GM18873 (cell line): ENCODE data around the gene SRC.

ENCODE experiments used
- ATAC-seq: cut with Tn5 transposase; IDR thresholded peaks from one replicate; pipeline ENCODE4 v1.9.1; 2021; ENCODE audit warnings: mild to moderate bottlenecking, moderate library complexity, moderate number of reproducible peaks; ENCODE audit not compliant: unreplicated experiment, low FRiP score

Gene SRC

DNA sequence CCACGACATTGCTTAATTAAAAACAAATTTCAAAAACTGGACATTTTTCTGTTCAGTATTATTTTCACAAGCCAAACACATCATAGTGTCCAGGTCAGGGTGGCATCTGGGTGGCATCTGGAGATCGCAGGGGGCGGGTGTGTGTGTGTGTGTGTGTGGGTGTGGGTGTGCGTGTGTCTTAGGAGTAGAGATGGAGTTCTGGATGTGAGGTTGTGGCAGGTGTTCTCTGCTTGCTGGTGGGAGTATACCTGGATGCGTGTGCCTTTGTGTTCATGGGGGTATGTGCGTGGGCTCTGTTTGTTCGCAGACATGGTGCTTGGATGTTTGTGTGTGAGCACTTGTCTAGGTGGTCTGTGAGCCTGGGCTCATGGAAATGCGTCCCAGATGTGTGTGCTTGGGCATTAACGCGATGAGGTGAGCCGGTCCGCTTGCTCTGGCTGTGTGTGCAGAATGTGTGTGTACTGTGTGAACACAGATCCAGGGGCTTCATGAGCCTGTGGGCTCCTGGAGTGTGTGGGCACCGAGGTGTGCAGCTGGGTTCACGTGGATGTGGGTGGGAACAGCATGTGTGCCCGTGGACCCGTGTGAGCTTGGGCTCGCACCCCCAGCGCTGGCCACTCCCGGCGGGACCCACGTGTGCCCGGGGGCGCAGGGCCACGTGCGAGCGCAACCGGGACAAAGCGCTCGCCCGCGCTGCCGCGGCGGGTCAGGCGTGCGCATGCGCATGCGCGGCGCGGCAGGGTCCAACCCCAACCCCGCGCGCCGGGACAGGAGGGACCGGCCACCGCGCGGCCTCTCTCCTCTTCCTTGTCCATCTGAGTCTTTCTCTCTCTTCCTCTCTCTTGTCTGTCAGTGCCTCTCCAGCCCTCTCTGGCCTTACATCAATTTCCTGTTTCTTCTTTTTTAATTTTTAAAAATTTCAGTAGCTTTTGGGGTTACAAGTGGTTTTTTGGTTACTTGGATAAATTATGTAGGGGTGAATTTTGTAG, 60.4 kb downstream of the SRC start:
- ATAC-seq, result no peak

DNA sequence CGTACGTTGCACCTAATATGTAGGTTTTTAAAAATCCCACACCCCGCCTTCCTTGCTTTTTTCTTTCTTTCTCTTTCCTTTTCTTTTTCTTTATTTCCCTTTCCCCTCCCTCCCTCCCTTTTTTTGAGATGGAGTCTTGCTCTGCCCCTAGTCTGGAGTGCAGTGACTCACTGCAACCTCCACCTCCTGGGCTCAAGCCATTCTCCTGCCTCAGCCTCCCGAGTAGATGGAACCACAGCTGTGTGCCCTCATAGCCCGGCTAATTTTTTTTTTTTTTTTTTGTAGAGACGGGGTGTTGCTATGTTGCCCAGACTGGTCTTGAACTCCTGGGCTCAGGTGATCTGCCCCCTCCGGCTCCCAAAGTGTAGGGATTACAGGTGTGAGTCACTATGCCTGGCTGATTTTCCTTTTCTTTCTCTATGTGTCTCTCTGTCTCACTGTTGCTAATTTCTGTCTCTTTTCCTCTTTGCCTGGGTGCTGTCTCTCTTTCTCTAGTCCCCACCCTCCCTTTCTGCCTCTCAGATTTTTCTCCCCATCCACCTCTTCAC, 61.2 kb downstream of the SRC start:
- ATAC-seq, result no peak

DNA sequence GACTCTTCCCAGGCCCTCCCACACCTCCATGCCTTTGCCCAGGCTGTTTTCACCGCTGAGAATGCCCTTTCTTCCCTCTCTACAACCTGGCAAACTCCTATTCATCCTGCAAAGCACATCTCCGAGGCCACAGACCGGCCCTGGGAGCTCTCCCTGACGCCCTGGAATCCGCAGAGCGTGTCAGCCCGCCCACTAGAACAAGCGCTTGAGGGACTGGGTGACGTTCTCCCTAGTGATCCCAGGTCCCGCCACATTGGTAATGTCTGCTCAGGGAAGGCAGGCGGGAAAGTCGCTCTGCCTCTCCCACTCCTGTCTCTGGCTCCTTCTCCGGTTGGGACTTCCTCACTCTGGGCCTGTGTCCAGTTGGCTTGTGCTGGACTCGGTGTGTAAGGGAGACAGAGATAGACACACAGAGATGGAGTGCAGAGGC, 61.6 kb downstream of the SRC start:
- ATAC-seq, result no peak

DNA sequence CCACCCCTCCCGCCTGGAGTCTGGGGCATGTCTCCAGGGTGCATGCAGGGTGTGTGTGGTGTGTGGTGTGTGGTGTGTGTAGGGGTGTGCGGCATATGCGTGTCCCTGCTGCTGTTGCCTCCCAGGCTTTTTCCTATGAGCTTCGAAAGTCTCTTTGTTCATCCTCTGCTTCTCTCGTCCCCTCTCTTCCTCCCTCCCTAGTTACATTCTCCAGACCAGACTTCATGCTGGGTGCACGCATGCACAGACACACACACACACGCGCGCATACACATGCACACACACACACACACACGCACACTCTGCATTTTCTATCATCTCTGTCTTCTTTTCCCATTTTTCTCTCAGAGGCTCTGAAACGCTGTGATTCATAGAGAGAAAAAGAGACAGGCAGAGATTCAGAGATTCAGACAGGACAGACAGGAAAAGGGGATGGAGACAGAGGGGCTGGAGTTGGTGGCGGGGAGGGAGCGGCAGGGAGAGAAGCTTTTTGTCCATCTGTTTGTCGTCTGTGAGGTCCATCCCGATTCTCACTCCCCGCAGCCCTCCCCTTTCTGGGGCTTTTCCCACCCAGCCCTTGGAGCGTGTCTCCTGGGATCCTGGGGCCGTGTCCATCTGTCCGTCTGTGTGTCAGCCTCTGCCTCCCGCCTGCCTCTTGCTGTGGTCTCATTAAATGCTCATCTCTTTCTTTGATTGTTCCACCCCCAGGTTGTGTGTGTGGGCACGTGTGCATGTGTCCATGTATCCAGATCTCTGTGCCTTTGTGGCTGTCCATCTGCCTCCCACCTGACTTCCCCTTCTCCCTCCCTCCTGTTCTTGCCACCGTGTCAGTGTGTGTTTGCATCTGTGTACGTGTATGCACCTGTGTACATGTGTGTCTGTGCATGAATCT, 62.6 kb downstream of the SRC start:
- ATAC-seq, result no peak

DNA sequence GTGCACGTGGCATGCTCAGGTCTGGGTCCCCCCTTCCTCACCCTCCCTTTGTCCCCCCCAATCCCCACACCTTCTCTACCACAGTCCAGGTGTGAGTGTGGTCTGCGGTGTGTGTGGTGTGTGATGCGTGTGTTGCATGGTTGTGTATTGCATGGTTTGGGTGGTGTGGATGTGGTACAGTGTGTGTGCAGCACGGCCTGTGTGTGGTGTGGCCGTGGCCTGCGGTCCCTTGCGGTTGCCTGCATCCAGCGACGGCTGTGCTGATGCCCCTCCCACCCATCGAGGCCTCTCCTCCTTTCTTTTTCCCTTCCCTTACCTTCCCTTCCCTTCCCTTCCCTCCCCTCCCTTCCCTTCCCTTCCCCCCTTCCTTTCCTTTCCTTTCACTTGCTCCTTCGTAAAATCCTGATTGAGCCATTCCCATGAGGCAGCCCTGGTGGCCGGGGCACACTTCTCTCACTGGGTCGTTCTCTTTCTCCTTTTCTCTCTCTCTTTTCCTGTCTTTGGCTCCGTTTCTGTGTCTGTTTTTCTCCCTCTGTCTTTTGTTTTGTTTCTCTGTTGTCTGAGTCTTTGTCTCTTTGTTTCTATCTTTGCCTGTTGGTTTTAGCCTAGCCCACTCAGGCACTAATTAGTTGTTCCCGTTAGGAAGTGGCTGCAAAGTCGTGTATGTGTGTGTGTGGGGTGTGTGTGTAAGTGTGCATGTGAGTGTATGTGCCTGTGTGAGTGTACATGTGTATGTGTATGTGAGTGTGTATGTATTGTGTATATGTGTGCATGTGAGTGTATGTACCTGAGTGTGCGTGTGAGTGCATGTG, 65.7 kb downstream of the SRC start:
- no peak for ATAC-seq

DNA sequence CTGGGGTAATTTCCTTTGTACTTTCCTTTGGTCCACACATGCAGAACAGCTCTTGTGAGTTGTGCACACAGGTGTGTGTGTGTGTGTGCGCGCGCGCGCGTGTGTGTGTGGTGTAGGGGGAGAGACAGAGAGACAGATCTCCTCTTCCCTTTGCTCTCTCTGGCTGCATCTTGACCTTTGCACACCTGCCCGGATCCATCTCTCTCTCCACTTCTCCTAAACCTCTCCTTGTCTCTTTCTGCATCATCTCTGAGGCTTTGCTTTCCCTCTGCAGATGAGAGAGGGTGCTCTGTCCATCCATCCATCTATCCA, 67.0 kb downstream of the SRC start:
- ATAC-seq, result no peak

DNA sequence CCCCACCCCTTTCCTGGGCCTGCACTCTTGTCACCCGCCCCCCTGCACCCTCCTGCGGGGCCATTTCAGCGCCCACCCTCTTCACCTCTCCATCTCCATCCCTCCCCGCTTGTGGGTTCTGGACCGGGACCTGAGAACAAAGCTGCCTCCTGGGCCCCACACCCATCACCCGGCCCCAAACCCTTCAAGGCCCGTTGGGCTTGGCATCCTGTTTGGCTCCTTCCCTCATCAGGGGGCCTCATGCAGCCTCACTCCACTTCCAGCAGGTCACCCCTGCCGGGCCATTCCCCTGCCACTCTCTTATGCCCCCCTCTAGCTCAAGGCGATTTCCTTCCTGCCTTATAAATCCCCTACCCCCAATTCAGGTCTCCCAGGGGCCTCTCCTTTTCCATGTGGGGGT, 67.4 kb downstream of the SRC start:
- ATAC-seq, result no peak

DNA sequence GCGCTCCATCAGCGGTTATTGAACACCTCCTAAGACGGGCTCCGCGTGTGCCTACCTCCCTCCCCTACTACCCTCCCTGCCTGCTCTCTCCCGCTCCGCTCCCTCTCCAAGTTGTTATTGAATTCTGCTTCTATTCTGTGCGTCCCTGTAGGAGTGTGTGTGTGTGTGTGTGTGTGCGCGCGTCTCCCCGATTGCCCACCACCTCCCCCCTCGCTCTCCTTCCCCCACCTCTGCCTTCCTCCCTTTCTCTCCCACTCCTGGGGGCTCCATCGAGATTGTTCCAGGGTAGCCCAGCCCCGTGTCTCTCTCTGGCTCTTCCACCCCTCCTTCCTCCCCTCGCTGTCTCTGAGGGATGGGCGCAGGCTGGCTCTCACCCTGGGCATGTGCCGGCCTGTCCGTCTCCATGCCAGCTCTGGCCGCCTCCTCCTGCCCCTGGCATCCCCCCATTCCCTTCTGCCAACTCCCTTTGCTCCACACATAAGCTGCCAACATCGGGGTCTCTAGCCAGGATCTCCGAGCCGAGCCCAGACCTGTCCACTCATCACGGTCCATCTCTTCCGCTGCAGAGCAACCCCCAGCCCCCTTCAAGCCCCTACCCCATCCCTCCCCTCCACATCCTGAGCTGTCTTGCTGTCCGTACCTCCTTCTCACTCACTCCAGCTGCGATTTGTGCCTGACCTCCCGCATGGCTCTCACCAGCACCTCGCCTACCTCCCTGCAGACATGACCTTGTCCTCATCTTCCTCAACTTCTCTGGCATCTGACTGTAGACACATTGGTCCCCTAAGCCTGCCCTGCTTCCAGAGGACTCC, 68.5 kb downstream of the SRC start:
- no peak for ATAC-seq

DNA sequence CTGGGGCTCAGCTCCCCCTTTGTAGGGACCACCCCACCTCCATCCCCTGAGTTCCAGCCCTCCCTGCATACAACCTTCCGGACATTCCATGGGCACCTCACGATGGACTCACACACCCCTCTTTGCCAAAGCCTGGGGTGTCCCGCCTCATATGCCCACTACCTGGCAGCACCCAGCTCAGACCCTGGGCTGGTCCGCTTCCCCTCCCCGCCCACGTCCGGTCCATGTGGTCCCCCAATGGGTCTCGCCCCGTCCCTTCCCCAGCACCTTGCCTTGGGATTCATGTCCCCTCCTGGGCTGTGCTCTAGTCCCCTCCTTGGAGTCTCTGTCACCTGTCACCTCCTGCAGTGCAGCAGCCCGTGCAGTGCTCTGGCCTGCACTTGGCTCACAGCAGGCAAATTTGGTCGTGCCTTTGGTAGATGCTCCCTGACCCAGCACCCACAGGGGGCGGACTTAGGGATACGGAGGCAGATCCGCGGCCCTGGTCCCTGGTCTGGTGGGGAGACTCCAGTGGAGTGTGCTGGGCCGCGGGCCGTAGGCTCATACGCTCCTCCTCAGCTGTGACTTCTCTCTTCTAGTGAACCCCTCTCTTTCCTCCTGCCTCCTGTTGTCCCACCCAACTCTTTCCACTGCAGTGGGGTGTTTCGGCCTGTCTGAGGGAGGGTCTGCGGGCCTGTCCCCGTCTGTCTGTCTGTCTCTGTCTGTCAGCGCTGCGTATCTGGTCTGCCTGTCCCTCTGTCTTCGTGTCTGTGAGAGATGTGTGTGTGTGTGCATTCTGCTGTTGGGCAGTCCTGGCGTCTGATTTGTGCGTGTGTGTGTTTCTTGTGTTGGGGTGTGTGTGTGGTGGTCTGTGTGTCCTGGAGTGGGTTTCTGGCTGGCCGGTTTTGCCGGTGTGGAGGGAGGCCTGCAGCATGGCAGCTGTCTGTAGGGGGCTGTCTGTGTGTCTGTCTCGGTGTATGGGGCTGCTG, 69.5 kb downstream of the SRC start:
- ATAC-seq, result no peak

DNA sequence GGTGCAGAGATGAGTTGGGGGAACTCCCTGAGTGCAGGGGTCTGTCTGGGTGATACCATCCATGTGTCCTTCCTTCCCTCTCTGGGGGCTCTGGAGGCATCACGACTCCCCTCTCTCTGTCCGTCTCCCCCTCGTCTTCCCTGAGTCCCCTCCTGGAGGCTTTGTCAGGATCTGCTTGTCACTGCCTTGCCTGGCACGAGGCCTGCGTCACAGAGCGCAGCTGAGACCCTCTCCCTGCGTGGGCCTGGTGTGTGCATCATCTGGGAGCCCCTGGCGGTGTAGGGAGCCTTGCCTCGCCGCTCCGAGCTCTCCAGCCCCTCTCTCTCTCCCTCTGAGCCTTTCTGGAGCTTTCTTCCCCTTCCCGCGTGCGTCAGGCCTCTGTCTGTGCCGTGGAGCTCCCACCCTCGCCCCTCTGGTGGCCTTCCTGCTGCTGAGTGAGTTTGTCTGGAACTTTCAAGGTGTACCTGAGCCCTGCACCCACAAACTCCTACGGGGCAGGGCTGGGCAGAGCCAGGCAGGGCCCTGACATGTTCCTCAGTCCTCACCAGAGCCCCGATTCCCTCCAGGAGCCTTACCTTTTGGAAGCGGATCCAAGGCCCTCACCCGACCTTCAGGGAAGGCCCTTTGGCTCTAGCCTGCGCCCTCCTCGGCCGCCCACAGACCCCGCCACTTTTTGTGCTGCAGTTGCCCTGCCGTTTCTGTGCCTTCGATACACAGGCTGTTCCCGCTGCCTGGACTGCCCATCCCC, 70.3 kb downstream of the SRC start:
- no peak for ATAC-seq

DNA sequence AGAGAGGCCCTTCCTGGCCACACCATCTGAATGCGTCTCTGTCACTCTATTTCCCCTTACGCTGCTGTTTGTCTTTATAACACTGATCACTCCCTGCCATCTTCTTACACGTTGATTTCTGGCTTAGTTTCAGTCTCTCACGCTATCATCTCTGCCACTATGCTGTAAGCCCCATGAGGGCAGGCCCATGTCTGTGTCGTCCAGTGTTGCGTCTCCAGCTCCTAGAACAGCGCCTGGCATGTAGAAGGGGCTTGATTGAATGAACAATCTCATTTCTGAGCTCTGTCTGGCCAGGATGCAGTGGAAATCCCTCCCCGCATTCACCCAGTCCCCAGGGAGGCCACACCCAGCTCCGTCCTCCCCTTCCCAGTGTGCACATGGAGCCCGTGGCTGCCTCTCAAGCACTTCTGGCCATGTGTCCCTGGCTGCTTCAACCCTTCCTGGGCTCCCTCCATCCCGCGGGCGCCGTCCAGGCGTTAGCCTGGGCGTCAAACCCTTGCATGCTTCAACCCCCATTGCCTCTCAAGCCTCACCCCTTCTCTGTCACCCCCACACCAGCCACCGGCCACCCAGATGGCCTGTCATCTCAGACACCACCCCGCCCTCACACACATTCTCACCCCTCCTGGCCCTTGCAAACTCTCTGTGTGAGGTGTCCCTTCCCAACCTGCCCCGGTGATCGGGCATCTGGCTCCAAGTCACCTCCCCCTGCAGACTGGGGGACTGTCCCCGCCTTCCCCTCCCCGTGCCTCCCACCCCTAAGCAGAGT, 71.1 kb downstream of the SRC start:
- ATAC-seq, result no peak

DNA sequence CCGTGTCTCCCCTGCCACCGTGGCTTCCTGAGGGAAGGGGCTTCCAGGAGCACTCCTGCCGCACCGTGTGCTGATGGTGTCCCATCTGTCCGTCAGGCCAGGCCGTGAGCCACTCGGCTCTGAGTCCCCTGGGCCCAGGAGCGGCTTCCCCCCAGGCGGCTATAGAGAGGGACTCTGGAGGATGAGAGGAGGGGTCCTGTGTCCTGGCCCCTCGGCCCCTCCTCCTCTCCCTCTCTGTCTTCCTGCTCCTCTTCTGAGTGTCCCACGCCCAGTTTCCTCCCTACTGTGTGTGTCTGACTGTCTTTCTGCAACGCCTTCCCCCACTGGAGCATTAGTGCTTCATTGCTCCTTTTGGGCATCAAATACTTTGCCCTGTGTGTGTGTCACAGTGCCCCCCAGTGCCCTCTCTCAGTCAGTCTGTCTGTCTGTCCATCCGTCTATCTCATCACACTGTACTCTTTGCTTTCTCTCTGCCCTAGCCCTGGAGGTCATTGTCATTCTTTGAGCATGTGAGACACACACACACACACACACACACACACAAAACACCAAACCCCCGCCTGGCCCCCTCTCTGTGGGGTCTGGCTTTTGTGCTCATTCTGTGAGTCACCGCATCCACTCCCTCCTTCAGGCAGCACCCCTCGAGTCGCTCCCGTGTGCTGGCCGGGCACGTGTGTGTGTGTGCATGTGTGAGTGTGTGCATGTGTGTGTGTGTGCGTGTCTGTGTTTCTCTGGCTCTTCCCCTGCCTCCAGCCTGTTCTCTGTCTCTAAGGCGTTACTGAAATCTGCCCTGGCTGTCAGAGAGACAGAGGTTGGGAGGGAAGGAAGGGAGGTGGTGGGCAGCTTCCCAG, 71.9 kb downstream of the SRC start:
- no peak for ATAC-seq

DNA sequence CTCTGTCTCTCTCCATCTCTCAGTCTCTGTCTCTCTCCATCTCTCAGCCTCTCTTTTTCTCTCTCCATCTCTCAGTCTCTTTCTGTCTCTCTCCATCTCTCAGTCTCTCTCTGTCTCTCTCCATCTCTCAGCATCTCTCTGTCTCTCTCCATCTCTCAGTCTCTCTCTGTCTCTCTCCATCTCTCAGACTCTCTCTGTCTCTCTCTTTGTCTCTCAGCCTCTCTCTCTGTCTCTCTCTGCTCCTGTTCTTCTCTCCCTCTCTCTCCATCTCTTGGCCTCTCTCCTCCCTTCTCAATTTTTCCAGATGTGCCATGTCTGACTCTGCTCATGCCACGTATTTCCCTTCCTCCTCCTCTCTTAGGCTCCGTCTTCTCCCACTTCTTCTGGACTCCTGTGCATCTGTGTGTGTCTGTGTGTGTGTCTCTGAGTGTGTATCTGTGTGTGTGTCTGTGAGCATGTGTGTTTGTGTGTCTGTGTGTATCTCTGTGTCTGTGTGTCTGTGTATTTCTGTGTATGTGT, 72.7 kb downstream of the SRC start:
- ATAC-seq, result no peak

DNA sequence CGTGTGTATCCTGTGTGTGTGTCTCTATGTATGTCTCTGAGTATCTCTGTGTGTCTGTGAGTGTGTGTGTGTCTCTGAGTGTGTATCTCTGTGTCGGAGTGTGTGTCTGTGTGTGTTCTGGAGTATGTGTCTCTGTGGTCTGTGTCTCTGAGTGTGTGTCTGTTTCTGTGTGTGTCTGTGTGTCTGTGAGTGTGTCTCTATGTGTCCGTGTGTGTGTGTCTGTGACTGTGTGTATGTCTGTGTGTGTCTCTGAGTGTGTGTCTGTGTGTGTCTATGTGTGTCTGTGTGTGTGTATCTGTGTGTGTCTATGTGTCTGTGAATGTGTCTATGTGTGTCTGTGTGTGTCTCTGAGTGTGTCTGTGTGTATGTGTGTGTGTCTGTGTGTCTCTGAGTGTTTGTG, 73.4 kb downstream of the SRC start:
- ATAC-seq, result no peak

DNA sequence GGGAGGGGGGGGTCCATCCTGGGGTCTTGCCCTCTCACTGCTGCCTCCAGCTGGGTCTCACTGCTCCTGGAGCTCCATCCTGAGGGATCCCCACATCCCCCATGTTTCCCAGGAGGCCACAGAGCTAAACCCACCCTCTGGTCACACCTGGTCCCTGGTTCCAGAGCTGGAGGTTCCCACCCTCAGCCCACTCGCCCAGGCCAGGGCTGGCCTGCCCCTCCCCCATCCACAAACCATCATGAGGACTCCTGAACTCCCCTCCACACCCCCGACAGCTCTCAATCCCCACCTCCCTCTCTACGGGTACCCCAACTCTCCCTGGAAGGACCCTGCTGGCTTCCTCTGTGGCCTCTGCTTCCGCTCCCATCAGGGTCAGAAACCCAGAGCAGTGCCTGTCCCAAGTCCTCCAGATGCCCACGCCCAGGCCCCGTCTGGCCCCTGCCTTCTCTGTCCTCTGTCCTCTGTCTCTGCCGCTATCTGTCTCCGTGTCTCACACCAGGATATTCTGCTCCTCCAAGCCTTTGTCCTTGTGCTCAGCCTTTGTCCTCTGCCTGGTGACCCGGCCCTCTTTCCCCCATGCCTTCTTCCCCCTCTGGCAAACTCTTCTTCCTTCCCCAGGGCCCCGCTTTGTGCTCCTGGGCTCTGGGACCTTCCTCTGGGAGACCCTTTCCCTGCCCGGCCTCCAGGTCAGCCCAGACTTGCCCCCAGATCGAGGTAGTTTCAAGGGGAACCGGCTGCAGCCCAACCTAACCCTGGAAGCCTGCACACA, 74.0 kb downstream of the SRC start:
- ATAC-seq, result no peak
